OCI-LY1 (cell line): ENCODE measurements around the gene ASIC3.

Source experiments
- EZH2 ChIP-seq: fragments of 200-600 bp; sonication (generic), shearing (Covaris generic); IDR thresholded peaks from 2 replicates; pipeline ENCODE4 v1.8.0; 2017; ENCODE audit warnings: borderline replicate concordance, mixed run types, mild to moderate bottlenecking, antibody characterized with exemption, low read length, moderate library complexity, mixed read lengths
- TF ChIP-seq, protein P1 (sequence below): fragments of 200-600 bp; sonication (generic), shearing (Covaris generic); IDR thresholded peaks from 2 replicates; pipeline ENCODE4 v1.5.1; 2017; ENCODE audit warnings: mild to moderate bottlenecking, antibody characterized with exemption, low read length, moderate library complexity, mixed read lengths

DNA sequence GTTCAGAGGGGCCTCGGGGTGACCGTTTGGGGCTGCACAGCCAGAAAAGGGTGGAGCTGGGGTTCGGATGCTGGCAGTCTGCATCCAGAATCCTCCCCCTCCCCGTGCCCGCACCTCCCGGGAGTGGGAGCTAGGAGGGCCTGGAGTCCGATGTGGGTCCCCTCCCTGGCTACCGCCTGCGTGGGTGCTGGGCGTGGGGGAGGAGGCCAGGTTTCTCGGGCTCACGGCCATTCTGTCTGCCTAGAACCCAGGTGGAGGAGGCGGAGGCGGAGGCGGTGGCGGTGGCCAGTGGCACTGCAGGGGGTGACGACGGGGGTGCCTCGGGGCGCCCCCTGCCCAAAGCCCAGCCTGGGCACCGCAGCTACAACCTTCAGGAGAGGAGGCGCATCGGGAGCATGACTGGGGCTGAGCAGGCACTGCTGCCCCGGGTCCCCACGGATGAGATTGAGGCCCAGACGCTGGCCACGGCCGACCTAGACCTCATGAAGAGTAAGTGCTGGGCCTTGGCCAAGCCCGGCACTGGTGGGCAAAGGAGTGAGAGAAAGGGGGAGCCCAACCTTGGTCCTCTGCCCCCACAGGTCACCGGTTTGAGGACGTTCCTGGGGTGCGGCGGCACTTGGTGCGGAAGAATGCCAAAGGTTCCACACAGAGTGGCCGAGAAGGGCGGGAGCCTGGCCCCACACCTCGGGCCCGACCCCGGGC lies 18.1 kb downstream of the ASIC3 start:
- TF ChIP-seq, protein P1, sequence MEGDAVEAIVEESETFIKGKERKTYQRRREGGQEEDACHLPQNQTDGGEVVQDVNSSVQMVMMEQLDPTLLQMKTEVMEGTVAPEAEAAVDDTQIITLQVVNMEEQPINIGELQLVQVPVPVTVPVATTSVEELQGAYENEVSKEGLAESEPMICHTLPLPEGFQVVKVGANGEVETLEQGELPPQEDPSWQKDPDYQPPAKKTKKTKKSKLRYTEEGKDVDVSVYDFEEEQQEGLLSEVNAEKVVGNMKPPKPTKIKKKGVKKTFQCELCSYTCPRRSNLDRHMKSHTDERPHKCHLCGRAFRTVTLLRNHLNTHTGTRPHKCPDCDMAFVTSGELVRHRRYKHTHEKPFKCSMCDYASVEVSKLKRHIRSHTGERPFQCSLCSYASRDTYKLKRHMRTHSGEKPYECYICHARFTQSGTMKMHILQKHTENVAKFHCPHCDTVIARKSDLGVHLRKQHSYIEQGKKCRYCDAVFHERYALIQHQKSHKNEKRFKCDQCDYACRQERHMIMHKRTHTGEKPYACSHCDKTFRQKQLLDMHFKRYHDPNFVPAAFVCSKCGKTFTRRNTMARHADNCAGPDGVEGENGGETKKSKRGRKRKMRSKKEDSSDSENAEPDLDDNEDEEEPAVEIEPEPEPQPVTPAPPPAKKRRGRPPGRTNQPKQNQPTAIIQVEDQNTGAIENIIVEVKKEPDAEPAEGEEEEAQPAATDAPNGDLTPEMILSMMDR = no peak
- no peak for TF ChIP-seq EZH2
